GM10266 (cell line): Measurements from ENCODE around the gene NRG3.

ENCODE experiments used
- DNase-seq: peaks from one replicate; pipeline ENCODE4 v3.0.0; 2012; ENCODE audit errors: extremely low spot score
- TF ChIP-seq, protein P1 (sequence below): IDR thresholded peaks from 2 replicates; pipeline ENCODE4 v1.5.1; 2012; ENCODE audit warnings: mild to moderate bottlenecking, low read depth; ENCODE audit not compliant: control insufficient read depth, insufficient read depth; ENCODE audit errors: missing control alignments

Gene NRG3

DNA sequence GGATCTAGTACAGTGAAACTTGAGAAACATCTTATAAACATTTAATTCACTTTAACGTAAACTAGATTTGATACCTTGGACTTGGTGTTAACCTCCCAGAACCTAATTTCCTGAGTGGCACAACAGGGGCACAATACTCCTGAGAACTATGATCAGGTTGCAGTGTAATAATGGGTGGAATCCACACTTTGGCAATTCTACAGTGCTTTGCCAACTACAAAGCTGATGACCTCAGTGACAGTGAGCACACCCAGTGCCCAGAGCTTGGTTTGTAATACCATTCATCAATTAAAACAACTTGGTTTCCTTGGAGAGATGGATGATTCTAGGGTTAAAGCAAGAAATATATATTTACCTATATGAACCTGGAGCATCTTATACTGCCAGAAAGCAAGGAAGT is 379.2 kb downstream of the NRG3 start:
- DNase-seq = no peak
- TF ChIP-seq, protein P1, sequence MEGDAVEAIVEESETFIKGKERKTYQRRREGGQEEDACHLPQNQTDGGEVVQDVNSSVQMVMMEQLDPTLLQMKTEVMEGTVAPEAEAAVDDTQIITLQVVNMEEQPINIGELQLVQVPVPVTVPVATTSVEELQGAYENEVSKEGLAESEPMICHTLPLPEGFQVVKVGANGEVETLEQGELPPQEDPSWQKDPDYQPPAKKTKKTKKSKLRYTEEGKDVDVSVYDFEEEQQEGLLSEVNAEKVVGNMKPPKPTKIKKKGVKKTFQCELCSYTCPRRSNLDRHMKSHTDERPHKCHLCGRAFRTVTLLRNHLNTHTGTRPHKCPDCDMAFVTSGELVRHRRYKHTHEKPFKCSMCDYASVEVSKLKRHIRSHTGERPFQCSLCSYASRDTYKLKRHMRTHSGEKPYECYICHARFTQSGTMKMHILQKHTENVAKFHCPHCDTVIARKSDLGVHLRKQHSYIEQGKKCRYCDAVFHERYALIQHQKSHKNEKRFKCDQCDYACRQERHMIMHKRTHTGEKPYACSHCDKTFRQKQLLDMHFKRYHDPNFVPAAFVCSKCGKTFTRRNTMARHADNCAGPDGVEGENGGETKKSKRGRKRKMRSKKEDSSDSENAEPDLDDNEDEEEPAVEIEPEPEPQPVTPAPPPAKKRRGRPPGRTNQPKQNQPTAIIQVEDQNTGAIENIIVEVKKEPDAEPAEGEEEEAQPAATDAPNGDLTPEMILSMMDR = no peak

DNA sequence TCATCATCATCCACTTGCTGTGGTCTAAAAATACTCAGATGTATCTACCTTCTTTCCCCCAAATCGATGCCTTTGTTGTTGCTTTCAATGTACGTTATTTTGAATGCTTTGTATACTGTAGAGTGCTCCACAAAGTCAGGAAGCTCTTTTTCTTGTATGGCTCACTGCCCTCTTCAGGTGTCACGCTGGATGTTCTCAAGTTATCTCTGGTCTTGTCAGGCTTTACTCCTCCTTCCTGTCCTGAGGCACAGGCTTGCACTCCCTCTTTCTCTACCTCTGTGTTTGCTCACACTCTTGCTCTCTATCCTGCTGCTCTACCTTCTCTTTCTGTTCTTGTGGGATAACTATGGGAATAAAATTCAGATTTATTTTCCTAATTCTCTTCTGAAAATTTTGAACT is 381.3 kb downstream of the NRG3 start:
- DNase-seq = no peak
- TF ChIP-seq, protein P1 = no peak

- no peak for DNase-seq
Measured at GRCh38 chr10:82266438-82266837, 391.4 kb downstream of the NRG3 start.

DNA sequence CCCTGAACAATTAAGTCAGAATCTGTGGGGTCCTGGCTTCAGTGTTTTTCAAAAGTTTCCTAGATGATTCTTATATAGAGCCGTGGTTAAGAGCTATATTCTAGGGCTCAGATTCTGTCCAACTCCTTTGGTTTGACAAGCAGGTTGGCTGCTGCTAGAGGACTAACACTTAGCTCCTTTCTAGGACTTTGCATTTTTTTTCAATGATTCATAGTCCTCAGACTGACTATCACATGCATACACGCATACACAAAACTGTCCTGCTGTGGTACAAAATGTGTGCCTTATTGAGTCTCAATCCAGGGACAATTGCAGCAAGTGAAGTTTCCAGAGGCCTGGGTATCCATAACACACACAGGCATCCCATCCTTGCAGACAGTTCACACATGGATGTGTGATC is 392.0 kb downstream of the NRG3 start:
- no peak for DNase-seq
- TF ChIP-seq, protein P1 = no peak

More at GRCh38 chr10:82266438-82266837, 391.4 kb downstream of the NRG3 start:
- TF ChIP-seq, protein P1 = no peak

- TF ChIP-seq, protein P1 = no peak
- DNase-seq = no peak
Measured at GRCh38 chr10:82267465-82267864, 392.5 kb downstream of the NRG3 start.

DNA sequence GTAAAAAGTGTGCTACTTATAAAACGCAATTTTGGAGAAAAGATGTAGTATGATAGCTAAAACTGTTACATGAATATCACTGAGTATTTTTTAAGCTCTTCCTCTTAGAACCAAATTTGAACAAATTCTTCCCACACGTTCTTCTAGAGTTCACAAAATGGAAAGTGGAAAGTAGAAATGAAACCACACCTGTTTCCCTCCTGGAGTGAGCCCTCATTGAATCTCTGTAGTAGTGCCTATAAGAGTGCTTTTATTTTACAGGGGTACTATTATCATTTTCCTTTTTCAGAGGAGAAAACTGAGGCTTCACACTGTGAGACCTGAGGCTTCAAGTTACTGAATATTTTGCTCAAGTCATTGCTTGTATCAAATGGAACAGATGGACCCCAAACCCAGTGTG is 393.0 kb downstream of the NRG3 start:
- TF ChIP-seq, protein P1 = no peak
- DNase-seq = no peak

GRCh38 chr10:82277591-82277990 is 402.6 kb downstream of the NRG3 start:
- DNase-seq = no peak
- TF ChIP-seq, protein P1 = no peak
